MCF 10A (cell line): ENCODE measurements around the gene EFNB2. TPM values are rescaled to one million over a fixed set of nuclear protein-coding genes. Genes with fewer than 3 reads are reported as not detected.

Experiments used
- BruUV-seq: library from RNA; stranded (reverse); fragments of 400-500 nt; replicated peaks from 2 replicates; lab custom pipeline; 2021; lab: Mats Ljungman, UMichigan
- CTCF ChIA-PET: fragments of 300-600 bp; sonication (Branson Sonifier 250); formaldehyde crosslinking; extraction: SDS; loops from one replicate; lab custom pipeline; 2021; ENCODE audit warnings: antibody characterized with exemption, inconsistent platforms; lab: Yijun Ruan, JAX
- POLR2A ChIA-PET: fragments of 300-600, 350-650 bp; sonication (Branson Sonifier 250); formaldehyde crosslinking; extraction: SDS; loops from one replicate; lab custom pipeline; 2020; ENCODE audit warnings: antibody characterized with exemption, inconsistent platforms; lab: Yijun Ruan, JAX
- DNase-seq: peaks from one replicate; pipeline ENCODE4 v3.0.0-alpha.2; 2018; ENCODE audit not compliant: unreplicated experiment
- H3K27ac Mint-ChIP-seq: one replicate; pipeline ENCODE4 v1.8.0; 2022; ENCODE audit warnings: mild to moderate bottlenecking, low read depth, mixed read lengths; ENCODE audit not compliant: unreplicated experiment
- H3K27me3 Mint-ChIP-seq: one replicate; pipeline ENCODE4 v1.8.0; 2022; ENCODE audit warnings: mixed read lengths; ENCODE audit not compliant: insufficient read depth, unreplicated experiment
- H3K36me3 Mint-ChIP-seq: one replicate; pipeline ENCODE4 v1.8.0; 2022; ENCODE audit warnings: mild to moderate bottlenecking, moderate library complexity, mixed read lengths; ENCODE audit not compliant: insufficient read depth, unreplicated experiment
- H3K4me1 Mint-ChIP-seq: one replicate; pipeline ENCODE4 v1.8.0; 2022; ENCODE audit warnings: mixed read lengths; ENCODE audit not compliant: insufficient read depth, unreplicated experiment
- H3K4me3 Mint-ChIP-seq: one replicate; pipeline ENCODE4 v1.8.0; 2022; ENCODE audit warnings: mild to moderate bottlenecking, moderate library complexity, mixed read lengths; ENCODE audit not compliant: unreplicated experiment
- H3K9me3 Mint-ChIP-seq: one replicate; pipeline ENCODE4 v1.8.0; 2022; ENCODE audit warnings: mixed read lengths; ENCODE audit not compliant: unreplicated experiment
- intact Hi-C: fragments of 100-400 bp; cut with micrococcal nuclease; formaldehyde crosslinking; loops from 2 replicates; pipeline ENCODE4 v1.14.1; 2022
- total RNA-seq: library from RNA; stranded (reverse); gene quantifications from 2 replicates; pipeline ENCODE4 v1.2.3, GENCODE V29; 2022
- TF ChIP-seq, protein P1 (sequence below): fragments of 200-600 bp; IDR thresholded peaks from one replicate; pipeline ENCODE4 v1.8.0; 2022; ENCODE audit warnings: antibody characterized with exemption, mild to moderate bottlenecking; ENCODE audit not compliant: unreplicated experiment

Gene EFNB2
- total RNA-seq, 1 experiment from 2014 or later: 40.4 TPM

DNA sequence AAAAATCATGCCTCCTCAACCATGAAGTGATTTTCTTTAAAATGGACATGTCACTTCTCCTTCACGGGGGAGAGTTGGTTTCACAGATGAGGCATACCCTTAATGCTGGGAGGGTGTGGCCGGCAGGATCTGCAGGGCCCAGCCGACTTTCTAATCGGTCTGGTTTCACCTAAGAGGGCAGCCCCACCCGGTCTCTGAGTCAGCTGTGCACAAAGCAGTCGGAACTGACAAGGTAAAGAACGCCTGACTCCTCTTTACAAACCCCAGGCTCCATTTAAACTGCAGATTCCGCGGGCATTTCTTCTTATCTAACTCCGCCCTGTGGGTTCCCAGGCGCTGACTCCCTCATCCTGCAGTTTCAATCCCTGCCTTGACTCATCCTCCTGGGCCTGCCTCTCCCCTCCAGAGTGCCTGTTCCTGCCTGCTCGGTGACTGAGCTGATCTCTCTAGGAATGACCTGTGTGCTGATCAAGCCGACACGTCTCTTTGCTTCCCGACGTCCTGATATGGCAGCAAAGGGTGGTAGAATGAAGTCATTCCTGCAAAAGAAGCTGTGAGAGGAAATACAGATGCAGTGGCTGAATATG, 63.4 kb downstream of the EFNB2 start:
- H3K36me3 Mint-ChIP-seq: no peaks in the 10 kb centered on the region

DNA sequence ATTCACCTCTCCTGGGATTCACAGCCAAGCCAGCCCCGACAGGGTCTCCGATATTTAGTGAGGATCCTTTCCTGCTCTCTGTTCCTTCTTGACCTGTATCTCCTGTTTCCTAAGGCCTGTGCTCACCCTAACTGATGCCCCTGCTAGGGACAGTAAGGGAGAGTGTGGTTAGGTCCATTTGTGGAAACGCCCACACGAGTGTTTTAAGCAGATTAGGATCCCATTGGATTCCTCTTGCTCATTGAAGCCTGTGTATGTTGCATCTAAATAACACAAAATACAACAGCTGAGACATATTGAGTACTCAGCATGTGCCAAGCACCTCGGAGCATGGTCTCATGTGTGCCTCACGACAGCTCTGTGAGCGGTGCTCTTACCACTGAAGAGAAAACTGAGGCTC, 64.9 kb downstream of the EFNB2 start:
- no TSS peak for BruUV-seq
- H3K4me3 Mint-ChIP-seq: no peak overlapping the region
- POLR2A ChIA-PET: interaction anchor here (0.9 kb wide), 1 partner anchor 320 kb away, joined by 3 read pairs; no protein-coding TSS in a partner anchor
- CTCF ChIA-PET: interaction anchor here (0.6 kb wide), 2 partner anchors 360 to 654 kb away, joined by 3 read pairs; no protein-coding TSS in a partner anchor
- TF ChIP-seq, protein P1, sequence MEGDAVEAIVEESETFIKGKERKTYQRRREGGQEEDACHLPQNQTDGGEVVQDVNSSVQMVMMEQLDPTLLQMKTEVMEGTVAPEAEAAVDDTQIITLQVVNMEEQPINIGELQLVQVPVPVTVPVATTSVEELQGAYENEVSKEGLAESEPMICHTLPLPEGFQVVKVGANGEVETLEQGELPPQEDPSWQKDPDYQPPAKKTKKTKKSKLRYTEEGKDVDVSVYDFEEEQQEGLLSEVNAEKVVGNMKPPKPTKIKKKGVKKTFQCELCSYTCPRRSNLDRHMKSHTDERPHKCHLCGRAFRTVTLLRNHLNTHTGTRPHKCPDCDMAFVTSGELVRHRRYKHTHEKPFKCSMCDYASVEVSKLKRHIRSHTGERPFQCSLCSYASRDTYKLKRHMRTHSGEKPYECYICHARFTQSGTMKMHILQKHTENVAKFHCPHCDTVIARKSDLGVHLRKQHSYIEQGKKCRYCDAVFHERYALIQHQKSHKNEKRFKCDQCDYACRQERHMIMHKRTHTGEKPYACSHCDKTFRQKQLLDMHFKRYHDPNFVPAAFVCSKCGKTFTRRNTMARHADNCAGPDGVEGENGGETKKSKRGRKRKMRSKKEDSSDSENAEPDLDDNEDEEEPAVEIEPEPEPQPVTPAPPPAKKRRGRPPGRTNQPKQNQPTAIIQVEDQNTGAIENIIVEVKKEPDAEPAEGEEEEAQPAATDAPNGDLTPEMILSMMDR: no peak
- no peak for DNase-seq
- H3K4me1 Mint-ChIP-seq: peaks cover 10% of the 10 kb centered on the region
- no peaks in the 10 kb centered on the region for H3K9me3 Mint-ChIP-seq
- intact Hi-C loops: loop anchor here (5.0 kb wide), 1 partner anchor 388 kb away; no protein-coding TSS in a partner anchor
- H3K27me3 Mint-ChIP-seq: no peaks in the 10 kb centered on the region
- no peaks in the 10 kb centered on the region for H3K36me3 Mint-ChIP-seq
- H3K27ac Mint-ChIP-seq: no peak overlapping the region

More for the DNA sequence above, 63.4 kb downstream of the EFNB2 start:
- POLR2A ChIA-PET: interaction anchor here (0.7 to 2.3 kb wide), 10 partner anchors 16 to 529 kb away, joined by 3 to 9 read pairs (median 4); no protein-coding TSS in a partner anchor
- peak; percentile 94 for DNase-seq
- BruUV-seq: no TSS peak
- TF ChIP-seq, protein P1: no peak
- Mint-ChIP-seq H3K4me1 (peaks cover 10% of the 10 kb centered on the region), H3K4me3 (peak overlapping the region; percentile 61), H3K9me3 (no peaks in the 10 kb centered on the region), H3K27ac (peak overlapping the region; percentile 58), H3K27me3 (no peaks in the 10 kb centered on the region)
- intact Hi-C loops: loop anchor here (1.0 to 5.0 kb wide), 3 partner anchors 60 to 390 kb away; no protein-coding TSS in a partner anchor
- CTCF ChIA-PET: interaction anchor here (0.6 to 1.2 kb wide), 3 partner anchors 40 to 98 kb away, joined by 3 to 6 read pairs (median 3); no protein-coding TSS in a partner anchor

DNA sequence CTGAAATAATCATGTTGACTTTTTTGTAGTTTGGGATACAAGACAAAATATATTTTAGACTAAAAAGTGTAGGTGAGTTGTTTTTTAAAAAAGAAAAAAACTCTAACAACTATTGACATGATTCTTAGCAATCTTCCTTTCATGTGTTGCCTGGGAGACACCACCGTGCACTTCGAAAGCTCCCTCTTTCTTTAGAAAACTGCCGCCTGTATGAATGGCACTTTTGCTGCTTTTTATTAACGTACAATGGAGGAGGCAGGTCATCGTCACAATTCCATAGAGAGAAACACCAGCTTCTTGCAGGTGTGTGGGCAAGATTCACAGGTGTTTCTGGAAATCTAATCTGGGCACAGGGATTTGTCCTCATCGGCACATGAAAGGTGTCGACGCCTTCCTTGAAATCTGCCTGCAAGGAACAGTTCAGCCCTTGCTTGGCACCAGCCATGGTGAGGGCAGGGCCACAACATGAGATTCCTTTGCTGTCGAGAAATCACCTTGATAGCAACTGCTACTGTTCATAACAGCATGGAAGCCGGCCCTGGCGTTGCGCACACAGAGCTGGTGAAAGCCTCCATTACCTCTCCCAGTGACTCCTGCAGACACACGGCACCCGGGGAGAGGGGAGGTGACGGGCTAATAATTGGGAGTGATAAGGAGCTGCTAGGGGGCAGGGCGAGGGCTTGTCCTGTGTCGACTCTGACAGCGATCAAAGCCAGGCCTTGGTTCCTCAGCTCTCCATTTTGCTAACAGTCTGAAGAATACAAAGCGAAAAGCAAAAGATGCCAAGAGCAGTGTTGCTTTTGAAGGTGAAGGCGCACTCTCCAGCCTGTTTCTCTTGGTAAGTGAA, 66.5 kb downstream of the EFNB2 start:
- ChIA-PET POLR2A (no interaction called here), CTCF (no interaction called here)
- intact Hi-C loops: no loop called here
- Mint-ChIP-seq H3K4me3 (no peak overlapping the region), H3K9me3 (no peaks in the 10 kb centered on the region), H3K4me1 (peaks cover 10% of the 10 kb centered on the region), H3K27me3 (no peaks in the 10 kb centered on the region), H3K27ac (no peak overlapping the region), H3K36me3 (no peaks in the 10 kb centered on the region)
- DNase-seq: no peak
- no TSS peak for BruUV-seq
- TF ChIP-seq, protein P1: no peak

DNA sequence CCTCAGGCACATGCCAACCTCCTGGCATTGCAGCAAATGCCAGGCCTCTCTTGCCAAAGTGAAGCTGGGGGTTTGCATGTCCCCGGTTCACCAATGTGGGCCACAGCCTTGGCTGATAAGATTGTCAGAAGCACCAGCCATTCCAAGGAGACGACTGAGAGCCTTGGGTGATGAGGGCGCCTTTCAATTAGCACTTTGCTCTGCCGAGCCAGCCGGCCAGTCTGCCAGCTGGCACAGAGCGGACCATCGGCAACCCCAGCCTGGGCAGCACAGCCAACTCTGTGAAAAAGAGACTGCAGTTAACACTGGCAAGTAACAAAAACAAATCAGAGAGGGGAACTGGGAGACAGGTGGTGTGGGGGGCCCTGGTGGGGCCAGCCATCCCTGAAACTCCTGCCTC, 67.3 kb downstream of the EFNB2 start:
- DNase-seq: no peak
- Mint-ChIP-seq H3K9me3 (no peaks in the 10 kb centered on the region), H3K36me3 (no peaks in the 10 kb centered on the region), H3K4me3 (no peak overlapping the region), H3K27ac (no peak overlapping the region), H3K27me3 (no peaks in the 10 kb centered on the region), H3K4me1 (peaks cover 10% of the 10 kb centered on the region)
- POLR2A ChIA-PET: no interaction called here
- CTCF ChIA-PET: no interaction called here
- TF ChIP-seq, protein P1: no peak
- intact Hi-C loops: no loop called here
- no TSS peak for BruUV-seq
